Hepatocyte (in vitro differentiated cells): ENCODE measurements around the gene GGT6.

Experiments
- EZH2 ChIP-seq: fragments of 200-600 bp; sonication (generic); IDR thresholded peaks from 2 replicates; pipeline ENCODE4 v1.6.1; 2016; ENCODE audit warnings: antibody characterized with exemption, mild to moderate bottlenecking, borderline replicate concordance
- EZH2phosphoT487 ChIP-seq: fragments of 200-600 bp; sonication (generic); IDR thresholded peaks from one replicate; pipeline ENCODE4 v1.6.1; 2018; ENCODE audit warnings: antibody characterized with exemption, mild to moderate bottlenecking, low read depth, moderate library complexity; ENCODE audit not compliant: unreplicated experiment, severe bottlenecking
- TF ChIP-seq, protein P1 (sequence below): fragments of 200-600 bp; sonication (generic); IDR thresholded peaks from 2 replicates; pipeline ENCODE4 v1.5.1; 2016; ENCODE audit warnings: antibody characterized with exemption, mild to moderate bottlenecking; ENCODE audit not compliant: poor library complexity

GRCh38 chr17:4537451-4538235 is 22.7 kb downstream of the GGT6 start:
- TF ChIP-seq EZH2 (no peak), EZH2phosphoT487 (no peak)
- TF ChIP-seq, protein P1, sequence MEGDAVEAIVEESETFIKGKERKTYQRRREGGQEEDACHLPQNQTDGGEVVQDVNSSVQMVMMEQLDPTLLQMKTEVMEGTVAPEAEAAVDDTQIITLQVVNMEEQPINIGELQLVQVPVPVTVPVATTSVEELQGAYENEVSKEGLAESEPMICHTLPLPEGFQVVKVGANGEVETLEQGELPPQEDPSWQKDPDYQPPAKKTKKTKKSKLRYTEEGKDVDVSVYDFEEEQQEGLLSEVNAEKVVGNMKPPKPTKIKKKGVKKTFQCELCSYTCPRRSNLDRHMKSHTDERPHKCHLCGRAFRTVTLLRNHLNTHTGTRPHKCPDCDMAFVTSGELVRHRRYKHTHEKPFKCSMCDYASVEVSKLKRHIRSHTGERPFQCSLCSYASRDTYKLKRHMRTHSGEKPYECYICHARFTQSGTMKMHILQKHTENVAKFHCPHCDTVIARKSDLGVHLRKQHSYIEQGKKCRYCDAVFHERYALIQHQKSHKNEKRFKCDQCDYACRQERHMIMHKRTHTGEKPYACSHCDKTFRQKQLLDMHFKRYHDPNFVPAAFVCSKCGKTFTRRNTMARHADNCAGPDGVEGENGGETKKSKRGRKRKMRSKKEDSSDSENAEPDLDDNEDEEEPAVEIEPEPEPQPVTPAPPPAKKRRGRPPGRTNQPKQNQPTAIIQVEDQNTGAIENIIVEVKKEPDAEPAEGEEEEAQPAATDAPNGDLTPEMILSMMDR, result no peak
